ENCODE measurements around the gene COMMD1. TPM values are rescaled to one million over a fixed set of nuclear protein-coding genes. Genes with fewer than 3 reads are reported as not detected.

COMMD1 gene
- total RNA-seq: 51.9 TPM

GRCh38 chr2:61905372-61906185, at the start of gene COMMD1:
COMMD1 (plus strand) TSS chr2:61905674; CDS start chr2:61905679, 5 bp downstream.

DNA sequence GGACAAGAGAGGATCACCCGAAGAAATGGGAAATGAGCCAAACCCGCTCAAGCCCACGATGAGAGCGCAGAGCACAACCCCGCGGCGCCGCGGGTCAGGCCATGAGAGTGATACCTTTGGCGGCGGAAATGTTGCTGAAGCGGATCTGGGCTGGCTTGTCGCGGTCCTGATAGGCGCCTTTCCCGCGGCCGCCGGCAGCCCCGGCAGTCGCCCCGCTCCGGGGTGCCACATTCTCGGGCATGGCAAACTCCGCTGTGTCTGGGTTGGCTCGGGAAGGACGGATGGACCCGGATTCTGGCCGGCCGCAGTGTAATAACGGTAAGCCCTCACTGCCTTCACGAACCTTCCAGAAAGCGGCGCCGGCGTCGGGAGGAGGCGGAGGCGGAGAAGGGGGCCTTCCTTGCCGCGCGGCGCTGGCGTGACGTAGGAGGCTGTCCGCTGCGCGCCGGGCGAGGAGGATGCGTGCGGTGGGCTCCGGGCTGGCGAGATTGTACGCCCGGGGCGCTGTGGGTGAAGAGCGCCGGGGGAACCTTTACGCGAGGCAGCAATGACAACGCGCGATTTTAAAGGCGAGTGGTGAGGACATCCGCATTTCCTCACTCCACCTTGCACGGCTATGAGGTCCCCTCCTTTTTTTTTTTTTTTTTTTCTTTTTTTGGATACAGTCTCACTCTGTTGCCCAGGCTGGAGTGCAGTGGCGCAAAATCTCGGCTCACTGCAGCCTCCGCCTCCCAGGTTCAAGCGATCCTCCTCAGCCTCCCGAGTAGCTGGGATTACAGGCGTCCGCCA, 17.0 kb upstream of the COMMD1 start, which contains the start of gene CCT4:
Gene CCT4 (minus strand): TSS at position 390 of the 789 bp plus-strand sequence. CDS start 149 bp downstream, at position 241.

Small RNAs within 50 kb of the gene (small RNA-seq; reads per million reads assigned to genes)
- gene RF00019: not detected

Other genes with a start within 250 kb of the COMMD1 start
- 26.5 TPM for gene FAM161A, start 51.6 kb upstream of the COMMD1 start, total RNA-seq
- 152 TPM for gene CCT4, start 17.0 kb upstream of the COMMD1 start, total RNA-seq